Measurements from ENCODE around the gene SNUPN. TPM values are rescaled to one million over a fixed set of nuclear protein-coding genes. Genes with fewer than 3 reads are reported as not detected.

The SNUPN gene
- total and polyA plus RNA-seq, 2 of the 4 experiments (the other 2 are of a cell fraction): 23.8 to 24.1 TPM

- Histone ChIP-seq H2BK120ac (ENCODE audit: low read depth, low read length) (no peak overlapping the region), H2AFZ (replicated peaks; ENCODE audit: low read length, poor library complexity) (no peak overlapping the region), H3K56ac (ENCODE audit: extremely low read depth, insufficient read depth, low read length) (no peak overlapping the region), H2BK5ac (ENCODE audit: low read depth, low read length, poor library complexity, severe bottlenecking) (no peak overlapping the region), H3K9me3 (ENCODE audit: control insufficient read depth, insufficient read depth, low read length) (no peaks in the 10 kb centered on the region), H4K20me1 (ENCODE audit: insufficient read depth, low read length) (peaks cover 36% of the 10 kb centered on the region), H2BK20ac (ENCODE audit: low read depth, low read length) (no peak overlapping the region), H3K4ac (ENCODE audit: low read depth, low read length) (no peak overlapping the region), H3K36me3 (ENCODE audit: control insufficient read depth, insufficient read depth, low read length) (peaks cover 1% of the 10 kb centered on the region; the same call in 1 of the 2 replicates), H4K5ac (ENCODE audit: low read depth, low read length) (no peak overlapping the region), H4K8ac (ENCODE audit: low read depth in 2 of 2, low read length in 2 of 2) (no peak overlapping the region), H3K23ac (ENCODE audit: low read depth, low read length) (peak overlapping the region; percentile 37; the same call in 1 of the 2 replicates), H3K27me3 (ENCODE audit: control insufficient read depth, insufficient read depth, low read length) (no peaks in the 10 kb centered on the region), H3K4me2 (ENCODE audit: low read depth, low read length) (no peak overlapping the region), H2AK5ac (ENCODE audit: low read depth, low read length) (peak overlapping the region; percentile 35; the same call in 1 of the 2 replicates), H2AK9ac (replicated peaks; ENCODE audit: low read depth, low read length, poor library complexity) (no peak overlapping the region), H3K9me1 (ENCODE audit: insufficient read depth, low read length) (peaks cover 11% of the 10 kb centered on the region), H4K91ac (ENCODE audit: insufficient read depth, low read depth, low read length) (no peak overlapping the region), H3K9ac (ENCODE audit: low read depth, low read length) (no peak overlapping the region), H2BK15ac (ENCODE audit: low read depth, low read length) (no peak overlapping the region), H3K14ac (replicated peaks; ENCODE audit: low read depth, low read length) (no peak overlapping the region; the same call in 1 of the 2 replicates), H3K18ac (ENCODE audit: low read depth, low read length) (no peak overlapping the region), H3K4me1 (ENCODE audit: control insufficient read depth, insufficient read depth, low read length) (peaks cover 7% of the 10 kb centered on the region), H3K4me3 (ENCODE audit: insufficient read depth, low read depth, low read length) (no peak overlapping the region), H3K79me1 (ENCODE audit: low read depth in 1 of 2, low read length in 2 of 2) (peaks cover 4 to 46% of the 10 kb centered on the region in 2 experiments), H3K27ac (ENCODE audit: insufficient read depth, low read length) (no peak overlapping the region)
- no TSS peak for BruUV-seq (replicated peaks)
- in situ Hi-C loops (cut with MboI; ENCODE audit: low sequenced_read_pairs): no loop called here
- intact Hi-C loops (cut with micrococcal nuclease): no loop called here
- CTCF ChIA-PET: no interaction called here
- ATAC-seq (ENCODE audit: low read depth): no peak
- POLR2A ChIA-PET (ENCODE audit: unreplicated experiment): no interaction called here
- TF ChIP-seq SMC3 (IDR thresholded peaks at IDR 0.05; ENCODE audit: low read depth, low read length): no peak
- no peak for TF ChIP-seq FOS (IDR thresholded peaks at IDR 0.05; ENCODE audit: low read depth, low read length)
- TF ChIP-seq USF2 (IDR thresholded peaks at IDR 0.05; ENCODE audit: low read depth, low read length): no peak
- TF ChIP-seq MAFK (IDR thresholded peaks at IDR 0.05; ENCODE audit: low read depth, low read length): no peak
- no peak for TF ChIP-seq CHD1 (IDR thresholded peaks at IDR 0.05; ENCODE audit: low read depth, low read length)
- TF ChIP-seq RCOR1 (IDR thresholded peaks at IDR 0.05; ENCODE audit: insufficient replicate concordance, low read length): no peak
- TF ChIP-seq POLR2A (IDR thresholded peaks at IDR 0.05; ENCODE audit: low read depth, low read length): no peak
- TF ChIP-seq NFE2L2 (IDR thresholded peaks at IDR 0.05; ENCODE audit: low read depth, low read length): no peak
- no peak for TF ChIP-seq RFX5 (IDR thresholded peaks at IDR 0.05; ENCODE audit: low read depth, low read length)
- no CpG with 5 or more reads among the region's 5 CpGs for WGBS, 2 experiments (ENCODE audit: extremely low coverage in 2 of 2, insufficient read length in 1 of 2)
- DNase-seq: no peak
- dilution Hi-C loops (cut with HindIII; ENCODE audit: low sequenced_read_pairs, unreplicated experiment): no loop called here
Observed at GRCh38 chr15:75573648-75574384, 51.7 kb downstream of the SNUPN start.
